Mammary epithelial cell (primary cell): ENCODE results near the gene TPRG1L.

Source experiments
- CTCF ChIP-seq, 2 donors: IDR thresholded peaks in 1 of 2; conservative IDR thresholded peaks in 1 of 2; 2 replicates each; pipeline ENCODE4 v1.5.1; 2011 to 2012; ENCODE audit warnings: inconsistent platforms in 2 of 2, low read length in 2 of 2, mild to moderate bottlenecking in 2 of 2, control low read depth in 1 of 2, low read depth in 1 of 2; ENCODE audit not compliant: insufficient read depth in 1 of 2; ENCODE audit errors: extremely low read depth in 1 of 2
- EZH2 ChIP-seq: IDR thresholded peaks from 2 replicates; pipeline ENCODE4 v1.6.1; 2012; ENCODE audit warnings: low read length, inconsistent platforms, borderline replicate concordance

- TF ChIP-seq EZH2 (no peak), CTCF (conservative IDR thresholded peaks at IDR 0.05 in 1 of 2, IDR thresholded peaks at IDR 0.05 in 1 of 2; ENCODE audit: extremely low read depth in 1 of 2, insufficient read depth in 1 of 2, low read depth in 1 of 2, low read length in 2 of 2) (no peak)
These were observed 53.7 kb downstream of the TPRG1L start for GRCh38 chr1:3678361-3679097.
